ENCODE data around the gene AUH. TPM values are rescaled to one million over a fixed set of nuclear protein-coding genes. Genes with fewer than 3 reads are reported as not detected.

AUH gene
- polyA plus RNA-seq, 1 donor: 15.0 TPM

DNA sequence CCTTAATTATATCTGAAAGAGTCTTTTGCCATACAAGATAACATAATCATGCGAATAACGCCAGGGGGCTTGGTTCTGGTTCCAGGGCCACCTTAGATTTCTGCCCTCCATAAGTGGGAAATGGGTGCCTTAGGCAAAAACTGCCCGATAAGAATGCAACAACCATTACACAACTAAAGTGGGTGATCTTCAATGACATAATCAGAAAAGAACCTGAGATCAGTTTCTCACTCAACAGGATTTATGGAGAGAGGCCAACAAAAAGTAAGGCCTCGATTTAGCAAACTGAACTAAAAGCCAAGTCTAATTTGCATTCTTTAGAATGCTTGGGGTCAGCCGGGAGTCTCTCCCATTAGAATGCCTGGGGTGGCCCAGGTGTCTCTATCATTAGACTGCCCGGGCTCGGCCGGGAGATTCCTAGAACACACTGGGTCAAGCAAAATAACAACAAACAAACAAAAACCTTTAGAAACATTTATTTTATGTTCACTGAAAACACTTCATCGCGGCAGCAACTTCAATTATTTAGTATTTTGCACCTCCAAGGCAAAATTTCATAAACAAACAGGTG, 194.8 kb downstream of the AUH start:
- DNase-seq (ENCODE audit: low read depth): no peak

DNA sequence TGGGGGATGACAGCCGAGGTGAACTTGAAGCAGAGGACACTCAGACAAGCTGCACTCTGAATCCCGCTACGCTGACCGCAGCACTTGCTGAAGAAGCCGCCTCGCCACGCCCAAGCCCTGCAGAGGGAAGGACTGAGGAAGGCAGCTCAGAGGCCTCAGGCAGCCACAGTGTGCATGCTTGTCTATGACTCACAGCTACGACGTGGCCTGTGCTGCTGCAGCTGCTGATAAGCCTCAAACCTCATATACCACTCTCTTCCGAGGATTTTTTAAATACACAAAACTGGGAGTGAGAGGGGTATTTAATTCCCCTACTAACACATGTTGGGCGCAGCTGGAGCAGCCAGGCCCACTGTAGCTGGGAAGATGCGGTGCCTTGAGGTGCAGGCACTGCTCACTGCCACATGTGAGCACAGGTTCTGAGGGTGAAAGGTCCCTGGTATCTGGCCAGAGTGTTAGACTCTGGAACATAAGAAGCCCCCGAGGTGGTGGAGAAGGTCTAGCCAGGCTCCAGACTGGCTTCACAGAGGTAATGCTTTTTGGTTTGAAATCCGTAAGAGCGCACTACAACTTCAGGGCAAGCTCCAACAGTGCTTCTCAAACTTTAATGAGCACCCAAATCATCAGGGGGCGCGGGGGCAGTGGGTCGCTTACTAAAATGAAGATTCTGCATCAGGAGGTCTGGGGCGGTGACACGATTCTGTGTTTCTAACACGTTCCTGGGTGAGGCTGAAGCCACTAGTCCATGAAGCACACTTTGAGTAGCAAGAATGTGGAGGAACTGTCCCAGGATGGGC, 196.8 kb downstream of the AUH start:
- no peak for DNase-seq (ENCODE audit: low read depth)

Other genes starting within 250 kb of the AUH start
- 24.9 TPM for gene NFIL3, start 61.9 kb upstream of the AUH start, polyA plus RNA-seq (ENCODE audit: insufficient read length)

All from forelimb muscle (tissue), 1 donor.